Nephron (organoid): ENCODE measurements around the gene STYXL1.
"Not testable (repeated sequence)": the region's sequence is repeated elsewhere in the genome, so short reads cannot be mapped to it uniquely, and the experiment has no call there.

Experiments
- H3K27ac Mint-ChIP-seq, 3 experiments: 2 replicates each; pipeline ENCODE4 v1.8.0; 2020; ENCODE audit warnings: mixed read lengths in 3 of 3, mild to moderate bottlenecking in 2 of 3, moderate library complexity in 1 of 3
- H3K27me3 Mint-ChIP-seq: 2 replicates; pipeline ENCODE4 v1.8.0; 2021; ENCODE audit warnings: low read depth, mild to moderate bottlenecking, moderate library complexity, mixed read lengths
- H3K36me3 Mint-ChIP-seq: 2 replicates; pipeline ENCODE4 v1.8.0; 2020; ENCODE audit warnings: low read depth, mixed read lengths
- H3K4me1 Mint-ChIP-seq: 2 replicates; pipeline ENCODE4 v1.8.0; 2020; ENCODE audit warnings: mixed read lengths
- H3K4me3 Mint-ChIP-seq, 3 experiments: 2 replicates each; pipeline ENCODE4 v1.8.0; 2020; ENCODE audit warnings: mild to moderate bottlenecking in 3 of 3, mixed read lengths in 3 of 3, moderate library complexity in 2 of 3
- H3K9me3 Mint-ChIP-seq: 2 replicates; pipeline ENCODE4 v1.8.0; 2020; ENCODE audit warnings: mixed read lengths
- TF ChIP-seq, protein P1 (sequence below), 3 experiments: fragments of 200-600 bp; sonication (generic); IDR thresholded peaks; one replicate each; pipeline ENCODE4 v1.5.0; 2021; ENCODE audit warnings: antibody characterized with exemption in 3 of 3; ENCODE audit not compliant: unreplicated experiment in 3 of 3

Gene STYXL1

DNA sequence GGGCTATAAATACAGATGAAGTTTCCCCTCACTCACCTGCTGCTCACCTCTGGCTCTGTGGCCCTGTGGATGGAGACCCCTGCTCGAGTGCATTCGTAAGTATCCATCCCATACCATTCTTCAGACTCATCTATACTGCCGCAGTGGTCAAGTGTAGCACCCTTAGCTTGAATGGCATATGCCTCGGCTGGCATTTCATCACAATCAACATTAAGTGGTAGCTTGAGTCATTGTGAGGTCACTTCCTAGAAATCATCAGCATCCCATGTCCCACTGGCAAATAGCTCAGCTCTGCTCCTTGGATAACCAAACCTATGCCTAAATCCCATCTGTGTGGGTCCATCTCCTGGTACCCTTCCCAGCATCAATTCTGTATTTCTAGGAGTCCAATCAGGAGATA is 38.3 kb upstream of the STYXL1 start:
- Mint-ChIP-seq H3K36me3 (no peaks in the 10 kb centered on the region), H3K4me1 (no peaks in the 10 kb centered on the region), H3K27ac (no peak overlapping the region), H3K4me3 (no peak overlapping the region), H3K9me3 (no peaks in the 10 kb centered on the region), H3K27me3 (peaks cover 13% of the 10 kb centered on the region)
- TF ChIP-seq, protein P1, sequence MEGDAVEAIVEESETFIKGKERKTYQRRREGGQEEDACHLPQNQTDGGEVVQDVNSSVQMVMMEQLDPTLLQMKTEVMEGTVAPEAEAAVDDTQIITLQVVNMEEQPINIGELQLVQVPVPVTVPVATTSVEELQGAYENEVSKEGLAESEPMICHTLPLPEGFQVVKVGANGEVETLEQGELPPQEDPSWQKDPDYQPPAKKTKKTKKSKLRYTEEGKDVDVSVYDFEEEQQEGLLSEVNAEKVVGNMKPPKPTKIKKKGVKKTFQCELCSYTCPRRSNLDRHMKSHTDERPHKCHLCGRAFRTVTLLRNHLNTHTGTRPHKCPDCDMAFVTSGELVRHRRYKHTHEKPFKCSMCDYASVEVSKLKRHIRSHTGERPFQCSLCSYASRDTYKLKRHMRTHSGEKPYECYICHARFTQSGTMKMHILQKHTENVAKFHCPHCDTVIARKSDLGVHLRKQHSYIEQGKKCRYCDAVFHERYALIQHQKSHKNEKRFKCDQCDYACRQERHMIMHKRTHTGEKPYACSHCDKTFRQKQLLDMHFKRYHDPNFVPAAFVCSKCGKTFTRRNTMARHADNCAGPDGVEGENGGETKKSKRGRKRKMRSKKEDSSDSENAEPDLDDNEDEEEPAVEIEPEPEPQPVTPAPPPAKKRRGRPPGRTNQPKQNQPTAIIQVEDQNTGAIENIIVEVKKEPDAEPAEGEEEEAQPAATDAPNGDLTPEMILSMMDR (IDR thresholded peaks at IDR 0.05; ENCODE audit: unreplicated experiment in 3 of 3): no peak

DNA sequence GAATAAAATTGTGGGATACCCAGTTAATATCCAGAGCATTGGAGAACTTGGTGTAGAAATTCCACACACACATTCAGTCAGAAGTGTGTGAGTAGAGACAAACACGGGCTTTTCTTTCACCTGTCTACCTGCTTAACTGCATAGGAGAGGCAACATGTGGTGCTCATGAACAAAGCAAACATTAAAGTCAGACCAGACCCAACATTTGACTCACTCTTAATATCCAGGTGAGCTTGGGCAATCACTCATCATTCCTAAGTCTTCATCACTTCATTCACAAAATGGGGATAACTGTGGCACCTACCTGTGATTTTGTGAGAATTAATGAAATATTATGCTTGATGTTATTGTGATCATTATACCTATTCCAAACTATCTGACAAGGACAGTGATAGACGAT is 36.3 kb upstream of the STYXL1 start:
- not testable (repeated sequence) for H3K9me3 Mint-ChIP-seq, H3K27me3 Mint-ChIP-seq, H3K4me1 Mint-ChIP-seq, H3K4me3 Mint-ChIP-seq, H3K36me3 Mint-ChIP-seq, H3K27ac Mint-ChIP-seq

DNA sequence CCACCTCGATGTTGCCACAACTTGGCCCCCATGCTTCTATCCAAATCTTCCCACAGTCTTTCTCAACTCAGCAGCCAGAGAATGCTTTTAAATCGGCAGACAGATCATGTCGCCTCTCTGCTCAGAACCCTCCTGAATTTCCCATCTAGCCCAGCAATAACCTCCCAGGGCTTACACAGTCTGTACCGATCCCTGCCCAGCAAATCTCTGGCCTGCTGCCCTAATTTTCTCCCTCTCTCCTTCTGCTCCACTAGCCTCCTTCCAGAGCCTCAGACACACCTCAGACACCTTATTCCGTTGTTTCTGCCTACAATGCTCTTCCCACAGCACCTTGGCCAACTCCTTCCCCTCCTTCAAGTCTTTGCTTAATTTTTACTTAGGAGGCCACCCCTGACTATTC is 32.4 kb upstream of the STYXL1 start:
- TF ChIP-seq, protein P1 (IDR thresholded peaks at IDR 0.05; ENCODE audit: unreplicated experiment in 3 of 3): no peak
- H3K9me3 Mint-ChIP-seq: no peaks in the 10 kb centered on the region
- H3K4me3 Mint-ChIP-seq: no peak overlapping the region
- H3K27me3 Mint-ChIP-seq: no peaks in the 10 kb centered on the region
- no peaks in the 10 kb centered on the region for H3K4me1 Mint-ChIP-seq
- no peak overlapping the region for H3K27ac Mint-ChIP-seq
- H3K36me3 Mint-ChIP-seq: no peaks in the 10 kb centered on the region

DNA sequence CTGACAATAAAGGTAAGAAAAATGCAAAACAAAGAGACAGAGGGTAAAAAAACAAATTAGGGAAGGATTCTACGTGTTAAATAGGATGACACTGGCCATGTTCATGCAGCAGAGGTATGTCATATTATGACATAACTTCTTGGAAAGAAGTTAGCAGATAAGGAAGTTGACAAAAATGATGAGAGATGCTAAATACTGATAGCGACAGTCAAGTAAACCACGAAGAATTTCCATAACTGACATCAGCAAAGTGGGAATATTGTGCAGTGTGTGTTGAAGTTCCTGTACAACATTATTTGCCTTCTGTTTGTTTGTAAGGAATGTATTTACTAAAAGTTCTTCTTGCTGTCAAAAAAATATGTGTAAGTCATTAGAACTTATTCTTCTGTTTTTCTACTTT is 29.6 kb upstream of the STYXL1 start:
- TF ChIP-seq, protein P1 (IDR thresholded peaks at IDR 0.05; ENCODE audit: unreplicated experiment in 3 of 3): no peak
- H3K4me3 Mint-ChIP-seq: no peak overlapping the region
- no peaks in the 10 kb centered on the region for H3K9me3 Mint-ChIP-seq
- H3K4me1 Mint-ChIP-seq: no peaks in the 10 kb centered on the region
- H3K27ac Mint-ChIP-seq: no peak overlapping the region
- H3K36me3 Mint-ChIP-seq: no peaks in the 10 kb centered on the region
- no peaks in the 10 kb centered on the region for H3K27me3 Mint-ChIP-seq

DNA sequence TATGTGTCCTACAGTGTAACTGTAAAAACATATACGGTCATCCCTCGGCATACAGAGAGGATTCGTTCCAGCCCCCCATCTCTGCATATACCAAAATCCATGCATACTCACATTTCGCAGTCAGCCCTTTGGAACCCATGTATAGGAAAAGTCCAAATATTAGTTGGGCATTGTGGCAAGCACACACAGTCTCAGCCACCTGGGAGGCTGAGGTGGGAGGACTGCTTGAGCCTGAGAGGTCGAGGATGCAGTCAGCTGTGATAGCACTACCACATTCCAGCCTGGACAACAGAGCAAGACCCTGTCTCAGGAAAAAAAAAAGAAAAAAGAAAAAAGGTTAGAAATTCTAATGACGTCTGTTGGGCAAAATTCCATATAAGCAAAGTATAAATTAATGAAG is 29.2 kb upstream of the STYXL1 start:
- no peak overlapping the region for H3K27ac Mint-ChIP-seq
- H3K27me3 Mint-ChIP-seq: no peaks in the 10 kb centered on the region
- no peaks in the 10 kb centered on the region for H3K4me1 Mint-ChIP-seq
- TF ChIP-seq, protein P1 (IDR thresholded peaks at IDR 0.05; ENCODE audit: unreplicated experiment in 3 of 3): no peak
- H3K4me3 Mint-ChIP-seq: no peak overlapping the region
- no peaks in the 10 kb centered on the region for H3K36me3 Mint-ChIP-seq
- H3K9me3 Mint-ChIP-seq: no peaks in the 10 kb centered on the region

DNA sequence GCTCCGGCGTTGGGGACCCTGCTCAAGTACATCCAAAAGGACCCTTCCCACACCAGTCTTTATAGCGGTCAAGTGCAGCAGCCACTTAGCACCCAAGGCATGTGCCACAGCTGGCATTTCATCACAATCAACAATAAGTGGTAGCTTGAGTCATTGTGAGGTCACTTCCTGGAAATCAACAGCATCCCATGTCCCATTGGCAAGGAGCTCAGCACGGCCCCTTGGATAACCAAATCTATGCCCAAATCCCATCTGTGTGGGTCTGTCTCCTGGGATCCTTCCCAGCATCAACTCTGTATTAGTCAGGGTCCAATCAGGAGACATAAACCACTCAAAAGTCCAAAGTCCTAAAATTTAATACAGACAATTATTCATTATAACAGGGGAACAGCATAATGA is 27.2 kb upstream of the STYXL1 start:
- peaks cover 5% of the 10 kb centered on the region for H3K4me1 Mint-ChIP-seq
- no peaks in the 10 kb centered on the region for H3K9me3 Mint-ChIP-seq
- TF ChIP-seq, protein P1 (IDR thresholded peaks at IDR 0.05; ENCODE audit: unreplicated experiment in 3 of 3): no peak
- no peaks in the 10 kb centered on the region for H3K27me3 Mint-ChIP-seq
- H3K36me3 Mint-ChIP-seq: no peaks in the 10 kb centered on the region
- H3K4me3 Mint-ChIP-seq: no peak overlapping the region
- no peak overlapping the region for H3K27ac Mint-ChIP-seq
